Embryonic facial prominence (tissue), 1 donor: ENCODE results near the gene ANGPTL3.

ENCODE experiments used
- DNase-seq: peaks from one replicate; pipeline ENCODE4 v3.0.0-alpha.2; 2016; ENCODE audit errors: extremely low spot score

ANGPTL3 gene

DNA sequence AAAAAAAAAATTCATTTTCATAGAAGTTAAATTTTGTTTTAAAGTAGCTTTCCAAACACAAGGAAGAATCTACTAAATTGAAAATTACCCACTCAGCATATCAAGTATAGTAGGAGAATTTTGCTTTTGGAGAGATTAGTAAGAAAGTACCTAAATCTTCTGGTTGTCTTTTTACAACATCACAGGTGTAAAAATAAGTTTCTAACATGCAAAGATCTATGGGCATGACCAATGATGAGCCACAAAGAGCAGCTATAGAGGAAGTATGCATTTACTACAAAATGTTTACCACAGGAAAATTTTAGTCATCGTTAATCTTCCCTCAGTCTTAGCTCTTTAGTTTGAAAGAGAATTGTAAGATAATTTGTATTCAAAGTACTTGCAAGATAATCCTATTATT lies 28.1 kb downstream of the ANGPTL3 start:
- no peak for DNase-seq

DNA sequence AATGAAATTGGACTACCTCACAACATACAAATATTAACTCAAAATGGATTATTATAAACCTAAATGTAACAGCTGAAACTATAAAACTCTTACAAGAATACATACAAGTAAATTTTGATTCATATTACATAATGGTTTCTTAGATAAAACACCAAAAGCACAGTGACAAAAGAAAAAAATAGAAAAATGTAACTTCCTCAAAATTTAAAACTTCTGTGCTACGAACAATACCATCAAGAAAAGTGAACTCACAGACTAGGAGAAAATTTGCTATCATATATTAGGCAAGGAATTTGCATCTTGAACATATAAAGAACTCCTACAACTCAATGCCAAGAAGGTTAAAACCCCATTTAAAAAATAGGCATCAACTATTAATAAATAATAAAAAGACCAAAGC lies 31.2 kb downstream of the ANGPTL3 start:
- no peak for DNase-seq

DNA sequence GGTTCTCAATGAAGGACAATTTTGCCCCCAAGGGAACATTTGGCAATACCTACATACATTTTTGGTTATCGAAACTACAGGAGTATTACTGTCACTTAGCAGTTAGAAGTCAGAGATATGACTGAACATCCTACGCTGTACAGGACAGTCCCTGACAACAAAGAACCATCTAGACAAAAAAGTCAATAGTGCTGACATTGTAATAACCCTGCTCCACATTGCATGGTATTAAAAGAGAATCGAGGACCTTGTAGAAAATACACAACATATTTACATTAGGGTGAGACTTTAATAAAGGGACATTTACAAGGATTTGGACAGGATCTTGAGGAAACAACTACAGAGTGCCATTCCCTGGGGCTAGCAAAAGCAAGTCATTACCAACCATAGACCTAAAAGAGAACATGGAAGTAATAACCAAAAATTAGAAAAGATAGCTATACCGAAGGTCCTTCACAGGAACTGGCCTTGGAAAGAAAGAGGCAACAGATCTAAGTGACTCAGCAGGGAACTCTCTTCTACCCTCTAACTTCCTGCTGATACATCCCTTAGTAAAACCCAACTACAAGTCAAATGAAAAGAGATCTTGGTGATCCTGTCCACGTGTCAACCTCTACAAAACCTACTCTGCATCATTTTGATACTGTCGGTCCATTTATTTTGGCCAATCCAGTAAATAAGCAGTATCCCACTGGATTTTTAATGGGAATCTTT lies 40.2 kb downstream of the ANGPTL3 start:
- DNase-seq = no peak

DNA sequence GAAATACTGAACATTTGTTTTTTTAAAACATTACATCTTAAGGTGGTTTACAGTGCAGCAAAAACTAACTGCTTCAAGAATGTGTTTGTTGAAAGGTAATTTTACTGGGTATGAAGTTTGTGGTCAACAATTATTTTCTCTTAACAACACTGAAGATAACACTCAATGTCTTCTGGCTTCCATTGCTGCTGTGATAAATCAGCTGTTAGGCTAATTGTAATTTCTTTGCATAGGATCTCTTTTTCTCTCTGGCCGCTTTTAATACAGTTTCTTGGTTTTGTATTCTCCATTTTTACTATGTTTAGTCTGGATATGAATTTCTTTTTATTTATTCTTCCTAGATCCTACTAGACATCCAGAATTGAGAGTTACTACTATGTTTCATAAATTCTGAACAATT lies 46.0 kb downstream of the ANGPTL3 start:
- no peak for DNase-seq

DNA sequence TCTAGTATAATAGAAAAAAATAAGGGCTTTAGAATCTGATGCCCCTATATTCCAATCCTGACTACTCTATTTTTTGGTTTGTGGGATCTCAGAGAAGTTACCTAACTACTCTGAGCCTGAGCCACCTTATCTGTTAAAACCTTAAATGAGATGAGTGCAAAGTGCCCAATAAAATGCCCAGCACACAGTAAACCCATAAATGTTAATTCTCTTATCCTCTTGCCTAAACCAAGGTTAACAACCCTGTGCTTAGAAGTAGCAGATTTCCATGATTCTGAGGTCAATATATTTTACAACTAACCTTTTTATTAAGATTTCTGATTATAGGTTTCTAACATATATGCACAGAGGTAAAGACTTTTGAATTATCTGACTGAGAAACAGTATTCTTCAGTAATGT lies 55.1 kb downstream of the ANGPTL3 start:
- no peak for DNase-seq

DNA sequence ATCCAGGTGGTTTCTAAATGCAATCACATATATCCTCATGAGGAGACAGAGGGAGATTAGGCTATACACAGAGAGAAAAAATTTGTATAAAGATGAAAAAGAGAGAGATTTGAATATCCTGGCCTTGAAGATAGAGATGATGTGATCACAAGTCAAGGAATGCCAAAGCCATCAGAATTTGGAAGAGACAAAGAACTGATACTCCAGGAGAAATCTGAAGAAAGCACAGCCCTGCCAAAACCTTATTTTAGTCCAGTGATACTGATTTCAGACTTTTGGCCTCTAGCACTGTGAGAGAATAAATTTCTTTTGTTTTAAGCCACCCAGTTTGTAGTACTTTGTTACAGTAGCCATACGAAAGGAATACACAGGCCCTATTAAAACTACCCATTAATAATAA lies 57.4 kb downstream of the ANGPTL3 start:
- DNase-seq = no peak
